ENCODE measurements around the gene ELOVL2.

GRCh38 chr6:11089695-11090094 lies 45.6 kb upstream of the ELOVL2 start:
- TF ChIP-seq CTCF (IDR thresholded peaks at IDR 0.05) (no peak), POLR2A (IDR thresholded peaks at IDR 0.05) (no peak)
